ENCODE measurements around the gene BCAR3.
"Not testable (repeated sequence)": the region's sequence is repeated elsewhere in the genome, so short reads cannot be mapped to it uniquely, and the experiment has no call there.

The BCAR3 gene

GRCh38 chr1:93571623-93572310 lies 109.9 kb downstream of the BCAR3 start:
- DNase-seq = no peak

- DNase-seq = no peak
Observed at GRCh38 chr1:93569489-93569888, 112.1 kb downstream of the BCAR3 start.

GRCh38 chr1:93567255-93567918 lies 114.2 kb downstream of the BCAR3 start:
- no peak for DNase-seq

- no peak for DNase-seq
Observed at GRCh38 chr1:93566227-93566626, 115.4 kb downstream of the BCAR3 start.

- no peak for DNase-seq
Observed at GRCh38 chr1:93565496-93566206, 116.0 kb downstream of the BCAR3 start.

- no peak for DNase-seq
Observed at GRCh38 chr1:93559695-93560094, 121.9 kb downstream of the BCAR3 start.

GRCh38 chr1:93559045-93559444 lies 122.6 kb downstream of the BCAR3 start:
- no peak for DNase-seq

- DNase-seq = no peak
Observed at GRCh38 chr1:93556291-93556690, 125.3 kb downstream of the BCAR3 start.

GRCh38 chr1:93554883-93555872 lies 126.5 kb downstream of the BCAR3 start:
- DNase-seq = no peak

- DNase-seq = not testable (repeated sequence)
Observed at GRCh38 chr1:93553886-93554490, 127.6 kb downstream of the BCAR3 start.

- DNase-seq = no peak
Observed at GRCh38 chr1:93552741-93553455, 128.7 kb downstream of the BCAR3 start.

- no peak for DNase-seq
Observed at GRCh38 chr1:93549811-93550210, 131.8 kb downstream of the BCAR3 start.

GRCh38 chr1:93549131-93549530 lies 132.5 kb downstream of the BCAR3 start:
- no peak for DNase-seq

GRCh38 chr1:93546162-93546863 lies 135.3 kb downstream of the BCAR3 start:
- no peak for DNase-seq

GRCh38 chr1:93542398-93542797 lies 139.2 kb downstream of the BCAR3 start:
- DNase-seq = no peak

GRCh38 chr1:93541045-93541444 lies 140.6 kb downstream of the BCAR3 start:
- no peak for DNase-seq

- no peak for DNase-seq
Observed at GRCh38 chr1:93537924-93538323, 143.7 kb downstream of the BCAR3 start.

GRCh38 chr1:93537396-93537795 lies 144.2 kb downstream of the BCAR3 start:
- DNase-seq = no peak

GRCh38 chr1:93533677-93534076 lies 148.0 kb downstream of the BCAR3 start:
- DNase-seq = no peak

GRCh38 chr1:93532780-93533378 lies 148.8 kb downstream of the BCAR3 start:
- DNase-seq = no peak

- no peak for DNase-seq
Observed at GRCh38 chr1:93531193-93531592, 150.4 kb downstream of the BCAR3 start.

Measured in CD4-positive, alpha-beta T cell treated with Interleukin-17A for 1 hour (primary cell).